Right atrium auricular region (tissue), 2 donors: ENCODE data around the gene CDH5. TPM values are rescaled to one million over a fixed set of nuclear protein-coding genes. Genes with fewer than 3 reads are reported as not detected.

ENCODE experiments used
- DNase-seq: peaks from one replicate; pipeline ENCODE4 v3.0.0-alpha.2; 2019; ENCODE audit warnings: low spot score
- H3K27ac ChIP-seq, 2 donors: fragments of 200-600 bp; sonication (generic); 1 replicate in 1 of 2; 2 replicates in 1 of 2; pipeline ENCODE4 v1.5.1; 2016 to 2019
- H3K27me3 ChIP-seq, 2 donors: fragments of 200-600 bp; sonication (generic); one replicate each; pipeline versions ENCODE4 v1.5.1 to v1.6.0; 2017 to 2019
- H3K36me3 ChIP-seq: fragments of 200-600 bp; sonication (generic); one replicate; pipeline ENCODE4 v1.5.1; 2016
- H3K4me1 ChIP-seq, 2 donors: fragments of 200-600 bp; sonication (generic); one replicate each; pipeline versions ENCODE4 v1.5.1 to v1.6.0; 2017 to 2019
- H3K4me3 ChIP-seq, 2 donors: fragments of 200-600 bp; sonication (generic); 1 replicate in 1 of 2; 2 replicates in 1 of 2; pipeline ENCODE4 v1.5.1; 2017 to 2019; ENCODE audit warnings: mild to moderate bottlenecking in 1 of 2, moderate library complexity in 1 of 2
- H3K9me3 ChIP-seq, 2 donors: fragments of 200-600 bp; sonication (generic); one replicate each; pipeline ENCODE4 v1.5.1; 2019
- total RNA-seq, 2 donors: library from RNA; depleted of rRNA; stranded (reverse); fragments of >200 nt; gene quantifications; one replicate each; pipeline ENCODE4 v1.1.0, GENCODE V29; 2016
- TF ChIP-seq, protein P1 (sequence below), 2 donors: fragments of 200-600 bp; sonication (generic); IDR thresholded peaks; one replicate each; pipeline ENCODE4 v1.5.1; 2019; ENCODE audit warnings: antibody characterized with exemption in 2 of 2

The CDH5 gene
- total RNA-seq, 2 donors from 2014 or later = 47.4 to 58.0 TPM

GRCh38 chr16:66346221-66346620, 20.3 kb upstream of the CDH5 start:
- no peak overlapping the region for H3K27ac ChIP-seq
- H3K9me3 ChIP-seq = no peaks in the 10 kb centered on the region
- DNase-seq = no peak
- H3K27me3 ChIP-seq = no peaks in the 10 kb centered on the region
- H3K36me3 ChIP-seq = no peaks in the 10 kb centered on the region
- TF ChIP-seq, protein P1, sequence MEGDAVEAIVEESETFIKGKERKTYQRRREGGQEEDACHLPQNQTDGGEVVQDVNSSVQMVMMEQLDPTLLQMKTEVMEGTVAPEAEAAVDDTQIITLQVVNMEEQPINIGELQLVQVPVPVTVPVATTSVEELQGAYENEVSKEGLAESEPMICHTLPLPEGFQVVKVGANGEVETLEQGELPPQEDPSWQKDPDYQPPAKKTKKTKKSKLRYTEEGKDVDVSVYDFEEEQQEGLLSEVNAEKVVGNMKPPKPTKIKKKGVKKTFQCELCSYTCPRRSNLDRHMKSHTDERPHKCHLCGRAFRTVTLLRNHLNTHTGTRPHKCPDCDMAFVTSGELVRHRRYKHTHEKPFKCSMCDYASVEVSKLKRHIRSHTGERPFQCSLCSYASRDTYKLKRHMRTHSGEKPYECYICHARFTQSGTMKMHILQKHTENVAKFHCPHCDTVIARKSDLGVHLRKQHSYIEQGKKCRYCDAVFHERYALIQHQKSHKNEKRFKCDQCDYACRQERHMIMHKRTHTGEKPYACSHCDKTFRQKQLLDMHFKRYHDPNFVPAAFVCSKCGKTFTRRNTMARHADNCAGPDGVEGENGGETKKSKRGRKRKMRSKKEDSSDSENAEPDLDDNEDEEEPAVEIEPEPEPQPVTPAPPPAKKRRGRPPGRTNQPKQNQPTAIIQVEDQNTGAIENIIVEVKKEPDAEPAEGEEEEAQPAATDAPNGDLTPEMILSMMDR (IDR thresholded peaks at IDR 0.05) = no peak
- no peaks in the 10 kb centered on the region for H3K4me1 ChIP-seq
- no peak overlapping the region for H3K4me3 ChIP-seq

GRCh38 chr16:66352304-66352703, 14.2 kb upstream of the CDH5 start:
- DNase-seq = no peak
- Histone ChIP-seq H3K4me3 (no peak overlapping the region), H3K4me1 (peaks cover 0 to 2% of the 10 kb centered on the region in 2 donors), H3K27me3 (no peaks in the 10 kb centered on the region), H3K36me3 (no peaks in the 10 kb centered on the region), H3K9me3 (no peaks in the 10 kb centered on the region), H3K27ac (no peak overlapping the region)
- TF ChIP-seq, protein P1 (IDR thresholded peaks at IDR 0.05) = no peak

GRCh38 chr16:66353055-66353454, 13.4 kb upstream of the CDH5 start:
- Histone ChIP-seq H3K27ac (no peak overlapping the region), H3K27me3 (no peaks in the 10 kb centered on the region), H3K4me3 (no peak overlapping the region), H3K9me3 (no peaks in the 10 kb centered on the region), H3K36me3 (no peaks in the 10 kb centered on the region), H3K4me1 (peaks cover 0 to 9% of the 10 kb centered on the region in 2 donors)
- DNase-seq = no peak
- TF ChIP-seq, protein P1 (IDR thresholded peaks at IDR 0.05) = no peak

DNA sequence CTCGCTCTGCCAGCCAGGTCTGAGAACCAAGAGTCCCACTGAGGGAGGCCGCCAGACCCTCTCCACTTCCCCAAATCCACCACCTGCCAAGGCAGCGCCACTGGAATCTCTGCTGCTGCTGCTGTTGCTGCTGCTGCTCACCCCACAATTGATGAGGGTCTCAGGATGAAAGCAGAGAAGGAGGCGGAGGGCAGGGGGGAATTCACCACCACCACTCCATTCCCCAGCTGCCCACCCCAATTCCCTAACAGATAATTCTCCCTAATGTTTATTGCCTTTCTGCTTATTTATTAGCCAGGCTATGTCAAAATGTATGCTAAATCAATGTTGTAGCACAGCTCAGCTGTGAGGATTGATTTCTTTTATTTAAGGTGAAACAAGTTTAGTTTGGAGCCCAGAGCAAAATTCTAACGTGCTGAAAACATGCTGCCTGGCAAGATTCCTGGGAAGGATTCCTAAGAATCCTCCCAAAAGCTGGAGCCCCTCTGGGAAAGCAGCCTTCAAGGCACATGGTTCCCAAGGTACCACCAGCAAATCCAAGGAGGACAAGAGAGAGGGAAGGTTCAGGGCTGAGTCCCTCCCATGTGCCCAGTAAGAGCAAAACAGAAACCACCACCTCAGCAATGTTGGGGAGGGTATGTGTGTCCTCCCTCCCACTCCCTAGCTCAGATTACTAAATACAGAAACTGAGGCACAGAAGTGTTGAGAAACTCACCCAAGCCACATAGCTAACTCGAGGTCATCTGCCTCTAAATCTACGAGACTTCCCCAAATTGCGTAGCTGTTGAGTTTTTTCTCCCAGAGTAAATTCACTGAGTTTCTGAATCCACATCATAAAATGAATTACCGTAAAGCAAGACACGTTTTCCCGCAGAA, 12.2 kb upstream of the CDH5 start:
- TF ChIP-seq, protein P1 (IDR thresholded peaks at IDR 0.05) = no peak
- no peak overlapping the region for H3K27ac ChIP-seq
- no peaks in the 10 kb centered on the region for H3K36me3 ChIP-seq
- H3K4me1 ChIP-seq = peaks cover 0 to 16% of the 10 kb centered on the region in 2 donors
- no peaks in the 10 kb centered on the region for H3K9me3 ChIP-seq
- no peaks in the 10 kb centered on the region for H3K27me3 ChIP-seq
- H3K4me3 ChIP-seq = no peak overlapping the region
- DNase-seq = no peak

- H3K9me3 ChIP-seq = no peaks in the 10 kb centered on the region
- DNase-seq = no peak
- no peak overlapping the region for H3K4me3 ChIP-seq
- TF ChIP-seq, protein P1 (IDR thresholded peaks at IDR 0.05) = no peak
- H3K27me3 ChIP-seq = no peaks in the 10 kb centered on the region
- H3K4me1 ChIP-seq = peaks cover 0 to 28% of the 10 kb centered on the region in 2 donors
- no peak overlapping the region for H3K27ac ChIP-seq
- no peaks in the 10 kb centered on the region for H3K36me3 ChIP-seq
These were observed 11.0 kb upstream of the CDH5 start for GRCh38 chr16:66355526-66355925.
